Endothelial cell (in vitro differentiated cells): ENCODE results near the gene PPT2. TPM values are rescaled to one million over a fixed set of nuclear protein-coding genes. Genes with fewer than 3 reads are reported as not detected.

Experiments
- DNase-seq: peaks from one replicate; pipeline ENCODE4 v3.0.0; 2021; ENCODE audit warnings: low spot score
- H3K27ac Mint-ChIP-seq: one replicate; pipeline ENCODE4 v1.8.0; 2021; ENCODE audit warnings: mixed read lengths, inconsistent platforms; ENCODE audit not compliant: unreplicated experiment
- H3K27me3 Mint-ChIP-seq: one replicate; pipeline ENCODE4 v1.8.0; 2021; ENCODE audit warnings: mild to moderate bottlenecking, moderate library complexity, mixed read lengths, inconsistent platforms; ENCODE audit not compliant: unreplicated experiment
- H3K36me3 Mint-ChIP-seq: one replicate; pipeline ENCODE4 v1.8.0; 2021; ENCODE audit warnings: mild to moderate bottlenecking, low read depth, mixed read lengths, inconsistent platforms; ENCODE audit not compliant: unreplicated experiment
- H3K4me1 Mint-ChIP-seq: one replicate; pipeline ENCODE4 v1.8.0; 2021; ENCODE audit warnings: mild to moderate bottlenecking, mixed read lengths, inconsistent platforms; ENCODE audit not compliant: unreplicated experiment
- H3K4me3 Mint-ChIP-seq: one replicate; pipeline ENCODE4 v1.8.0; 2021; ENCODE audit warnings: mild to moderate bottlenecking, mixed read lengths, inconsistent platforms; ENCODE audit not compliant: unreplicated experiment
- H3K9me3 Mint-ChIP-seq: one replicate; pipeline ENCODE4 v1.8.0; 2021; ENCODE audit warnings: mixed read lengths, inconsistent platforms; ENCODE audit not compliant: unreplicated experiment
- total RNA-seq: library from RNA; stranded (reverse); fragmentation: NEBNext Ultra II Directional; extraction: Animal tissue kit (Norgen Biotek cat#: 25700); gene quantifications from one replicate; pipeline ENCODE4 v1.2.1, GENCODE V29; 2021; ENCODE audit not compliant: unreplicated experiment
- TF ChIP-seq, protein P1 (sequence below): fragments of 200-600 bp; sonication (generic); IDR thresholded peaks from one replicate; pipeline ENCODE4 v1.5.0; 2021; ENCODE audit warnings: antibody characterized with exemption; ENCODE audit not compliant: unreplicated experiment

PPT2 gene
- total RNA-seq, 1 donor from 2014 or later: 44.4 TPM

DNA sequence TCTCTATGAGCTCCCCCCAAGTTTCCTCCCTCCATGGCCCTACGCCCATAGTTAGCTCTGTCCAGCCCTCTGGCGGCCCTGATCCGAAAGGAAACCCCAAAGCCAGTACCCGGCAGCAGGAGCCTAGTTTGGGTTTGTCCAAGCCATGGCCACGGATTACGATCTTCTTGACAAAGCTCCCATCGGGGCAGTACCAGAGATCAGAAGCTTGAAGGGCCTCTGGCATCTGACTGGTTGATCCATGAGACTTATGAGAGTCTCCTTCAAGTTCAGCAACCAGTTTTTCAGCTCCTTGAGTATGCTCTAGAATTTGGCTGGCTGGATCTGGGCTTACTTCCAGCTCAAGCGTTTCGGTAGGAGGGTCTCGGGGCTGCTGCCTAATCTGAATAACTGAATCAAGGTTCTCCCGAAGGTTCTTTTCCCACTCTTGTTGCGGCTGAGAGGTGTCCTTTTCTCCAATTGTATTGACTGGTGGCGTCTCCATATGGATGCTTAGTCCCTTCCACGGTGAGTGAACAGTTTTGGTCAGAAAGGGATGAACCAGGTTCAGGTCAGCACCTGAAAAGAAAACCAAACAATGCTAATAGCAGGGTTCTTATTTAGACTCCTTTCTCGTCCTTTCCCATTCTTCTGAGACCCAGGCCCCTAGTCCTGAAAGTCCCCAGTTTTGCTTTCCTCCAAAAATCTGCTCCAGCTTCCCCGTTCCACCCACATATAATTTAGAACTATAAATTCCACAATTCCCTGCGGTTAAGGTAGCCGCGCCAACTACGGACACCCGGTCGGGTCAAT lies 24.4 kb upstream of the PPT2 start:
- Mint-ChIP-seq H3K9me3 (no peaks in the 10 kb centered on the region), H3K4me1 (peaks cover 31% of the 10 kb centered on the region), H3K36me3 (peaks cover 7% of the 10 kb centered on the region), H3K27ac (peak overlapping the region; percentile 86), H3K4me3 (peak overlapping the region; percentile 91), H3K27me3 (peaks cover 6% of the 10 kb centered on the region)
- DNase-seq: no peak
- TF ChIP-seq, protein P1, sequence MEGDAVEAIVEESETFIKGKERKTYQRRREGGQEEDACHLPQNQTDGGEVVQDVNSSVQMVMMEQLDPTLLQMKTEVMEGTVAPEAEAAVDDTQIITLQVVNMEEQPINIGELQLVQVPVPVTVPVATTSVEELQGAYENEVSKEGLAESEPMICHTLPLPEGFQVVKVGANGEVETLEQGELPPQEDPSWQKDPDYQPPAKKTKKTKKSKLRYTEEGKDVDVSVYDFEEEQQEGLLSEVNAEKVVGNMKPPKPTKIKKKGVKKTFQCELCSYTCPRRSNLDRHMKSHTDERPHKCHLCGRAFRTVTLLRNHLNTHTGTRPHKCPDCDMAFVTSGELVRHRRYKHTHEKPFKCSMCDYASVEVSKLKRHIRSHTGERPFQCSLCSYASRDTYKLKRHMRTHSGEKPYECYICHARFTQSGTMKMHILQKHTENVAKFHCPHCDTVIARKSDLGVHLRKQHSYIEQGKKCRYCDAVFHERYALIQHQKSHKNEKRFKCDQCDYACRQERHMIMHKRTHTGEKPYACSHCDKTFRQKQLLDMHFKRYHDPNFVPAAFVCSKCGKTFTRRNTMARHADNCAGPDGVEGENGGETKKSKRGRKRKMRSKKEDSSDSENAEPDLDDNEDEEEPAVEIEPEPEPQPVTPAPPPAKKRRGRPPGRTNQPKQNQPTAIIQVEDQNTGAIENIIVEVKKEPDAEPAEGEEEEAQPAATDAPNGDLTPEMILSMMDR: no peak

DNA sequence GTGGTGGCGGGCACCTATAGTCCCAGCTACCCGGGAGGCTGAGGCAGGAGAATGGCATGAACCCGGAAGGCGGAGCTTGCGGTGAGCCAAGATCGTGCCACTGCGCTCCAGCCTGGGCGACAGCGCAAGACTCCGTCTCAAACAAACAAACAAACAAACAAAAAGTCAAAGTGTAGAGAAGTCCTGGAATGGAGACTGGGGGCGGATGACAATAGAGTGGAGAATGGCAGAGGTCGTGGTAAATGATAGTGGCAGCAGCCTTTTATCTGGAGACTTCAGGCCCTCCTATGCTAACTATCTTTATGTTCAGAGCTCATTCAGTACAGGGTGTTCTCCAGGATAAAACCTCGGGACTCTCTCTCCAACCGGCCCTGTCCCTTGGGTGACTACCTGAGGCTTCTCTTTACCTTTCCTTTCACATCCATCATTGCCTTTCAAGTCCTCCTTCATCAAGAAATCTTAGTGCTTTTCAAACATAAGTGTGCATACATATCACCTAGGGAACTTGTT lies 22.4 kb upstream of the PPT2 start:
- peak overlapping the region; percentile 20 for H3K27ac Mint-ChIP-seq
- TF ChIP-seq, protein P1: no peak
- no peak for DNase-seq
- peak overlapping the region; percentile 31 for H3K4me3 Mint-ChIP-seq
- no peaks in the 10 kb centered on the region for H3K36me3 Mint-ChIP-seq
- no peaks in the 10 kb centered on the region for H3K9me3 Mint-ChIP-seq
- H3K4me1 Mint-ChIP-seq: peaks cover 23% of the 10 kb centered on the region
- peaks cover 6% of the 10 kb centered on the region for H3K27me3 Mint-ChIP-seq

DNA sequence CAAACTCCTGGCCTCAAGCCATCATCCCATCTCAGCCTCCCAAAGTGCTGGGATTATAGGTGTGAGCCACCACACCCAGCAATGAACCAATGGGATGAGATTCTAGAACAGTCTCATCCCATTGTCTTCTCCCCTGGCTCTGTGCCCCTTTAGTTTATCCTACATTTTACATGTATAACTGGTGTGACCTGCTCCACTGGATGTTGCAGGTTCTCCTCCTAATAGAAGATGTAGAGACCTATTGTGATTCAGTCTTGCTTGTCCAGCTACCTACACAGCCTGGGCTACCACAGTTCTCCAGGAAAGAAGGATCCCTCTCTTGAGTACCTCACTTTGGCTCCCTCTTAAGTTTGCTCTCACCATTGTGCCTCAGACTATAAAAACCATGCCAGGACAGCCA lies 21.8 kb upstream of the PPT2 start:
- Mint-ChIP-seq H3K27ac (no peak overlapping the region), H3K27me3 (peaks cover 2% of the 10 kb centered on the region), H3K4me1 (peaks cover 16% of the 10 kb centered on the region), H3K36me3 (no peaks in the 10 kb centered on the region), H3K4me3 (no peak overlapping the region), H3K9me3 (no peaks in the 10 kb centered on the region)
- DNase-seq: no peak
- TF ChIP-seq, protein P1: no peak

DNA sequence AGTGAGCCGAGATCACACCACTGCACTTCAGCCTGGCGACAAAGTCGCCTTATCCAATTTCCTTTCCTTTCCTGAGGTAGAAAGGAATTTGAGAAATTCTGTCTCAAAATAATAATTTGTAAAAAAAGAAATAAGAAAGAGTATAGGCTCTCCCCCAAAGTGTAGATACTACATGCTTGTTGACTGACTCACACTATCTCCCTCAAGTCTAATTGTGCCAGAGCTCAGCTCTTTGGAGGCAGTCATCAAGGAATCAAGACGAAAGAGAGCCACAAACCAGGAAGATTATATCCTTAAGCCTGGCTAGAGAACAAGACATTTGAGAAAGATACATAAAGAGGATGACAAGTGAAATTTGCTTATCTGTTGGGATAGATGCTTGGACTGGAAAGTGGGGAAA lies 20.2 kb upstream of the PPT2 start:
- TF ChIP-seq, protein P1: no peak

DNA sequence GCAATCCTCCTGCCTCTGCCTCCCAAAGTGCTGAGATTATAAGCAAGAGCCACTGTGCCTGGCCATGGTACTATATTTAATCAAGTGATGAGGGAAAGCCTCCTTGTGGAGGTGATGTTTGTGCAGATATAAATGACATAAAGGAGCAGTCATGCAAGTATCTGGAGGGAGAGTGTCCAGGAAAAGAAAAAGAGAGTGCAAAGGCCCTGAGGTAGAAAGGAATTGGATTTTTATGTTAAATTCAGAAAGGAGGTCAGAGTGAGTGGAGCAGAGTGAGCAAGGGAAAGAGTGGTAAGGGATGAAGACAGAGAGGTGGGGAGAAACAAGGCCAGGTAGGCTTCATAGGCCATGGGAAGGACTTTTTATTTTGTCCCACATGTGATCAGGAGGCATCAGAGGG lies 16.5 kb upstream of the PPT2 start:
- H3K9me3 Mint-ChIP-seq: no peaks in the 10 kb centered on the region
- H3K4me1 Mint-ChIP-seq: no peaks in the 10 kb centered on the region
- no peak overlapping the region for H3K4me3 Mint-ChIP-seq
- H3K36me3 Mint-ChIP-seq: no peaks in the 10 kb centered on the region
- no peak for DNase-seq
- H3K27me3 Mint-ChIP-seq: no peaks in the 10 kb centered on the region
- no peak overlapping the region for H3K27ac Mint-ChIP-seq
- TF ChIP-seq, protein P1: no peak

More for the DNA sequence above, 20.2 kb upstream of the PPT2 start:
- Mint-ChIP-seq H3K9me3 (no peaks in the 10 kb centered on the region), H3K4me1 (peaks cover 6% of the 10 kb centered on the region), H3K4me3 (no peak overlapping the region), H3K27me3 (no peaks in the 10 kb centered on the region), H3K27ac (no peak overlapping the region), H3K36me3 (no peaks in the 10 kb centered on the region)
- DNase-seq: no peak
